GM12801 (cell line): Measurements from ENCODE around the gene SLC9C2.

Experiments used
- TF ChIP-seq, protein P1 (sequence below): IDR thresholded peaks from one replicate; pipeline ENCODE4 v1.5.1; 2011; ENCODE audit warnings: control low read depth; ENCODE audit not compliant: insufficient read length; ENCODE audit errors: extremely low read depth

SLC9C2 gene

DNA sequence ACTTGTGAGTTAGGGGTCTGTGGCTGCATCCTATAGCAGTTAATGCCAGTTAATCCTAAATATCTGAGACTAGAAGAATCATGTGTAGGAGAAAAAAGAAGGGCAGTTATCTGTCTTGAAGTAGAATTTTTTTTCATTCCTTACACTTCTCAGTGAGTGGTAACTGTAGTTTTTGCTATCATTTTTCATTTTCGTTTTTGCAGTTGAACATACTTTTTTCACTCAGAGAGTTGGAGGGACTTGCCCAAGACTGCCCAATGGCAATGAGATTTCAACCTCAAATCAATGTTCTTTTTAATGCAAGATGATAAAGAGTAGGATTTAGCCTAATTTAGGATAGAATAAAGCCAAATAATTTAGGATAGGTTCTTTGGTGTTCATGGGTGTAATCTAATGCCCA is 120.2 kb downstream of the SLC9C2 start:
- TF ChIP-seq, protein P1, sequence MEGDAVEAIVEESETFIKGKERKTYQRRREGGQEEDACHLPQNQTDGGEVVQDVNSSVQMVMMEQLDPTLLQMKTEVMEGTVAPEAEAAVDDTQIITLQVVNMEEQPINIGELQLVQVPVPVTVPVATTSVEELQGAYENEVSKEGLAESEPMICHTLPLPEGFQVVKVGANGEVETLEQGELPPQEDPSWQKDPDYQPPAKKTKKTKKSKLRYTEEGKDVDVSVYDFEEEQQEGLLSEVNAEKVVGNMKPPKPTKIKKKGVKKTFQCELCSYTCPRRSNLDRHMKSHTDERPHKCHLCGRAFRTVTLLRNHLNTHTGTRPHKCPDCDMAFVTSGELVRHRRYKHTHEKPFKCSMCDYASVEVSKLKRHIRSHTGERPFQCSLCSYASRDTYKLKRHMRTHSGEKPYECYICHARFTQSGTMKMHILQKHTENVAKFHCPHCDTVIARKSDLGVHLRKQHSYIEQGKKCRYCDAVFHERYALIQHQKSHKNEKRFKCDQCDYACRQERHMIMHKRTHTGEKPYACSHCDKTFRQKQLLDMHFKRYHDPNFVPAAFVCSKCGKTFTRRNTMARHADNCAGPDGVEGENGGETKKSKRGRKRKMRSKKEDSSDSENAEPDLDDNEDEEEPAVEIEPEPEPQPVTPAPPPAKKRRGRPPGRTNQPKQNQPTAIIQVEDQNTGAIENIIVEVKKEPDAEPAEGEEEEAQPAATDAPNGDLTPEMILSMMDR: no peak

DNA sequence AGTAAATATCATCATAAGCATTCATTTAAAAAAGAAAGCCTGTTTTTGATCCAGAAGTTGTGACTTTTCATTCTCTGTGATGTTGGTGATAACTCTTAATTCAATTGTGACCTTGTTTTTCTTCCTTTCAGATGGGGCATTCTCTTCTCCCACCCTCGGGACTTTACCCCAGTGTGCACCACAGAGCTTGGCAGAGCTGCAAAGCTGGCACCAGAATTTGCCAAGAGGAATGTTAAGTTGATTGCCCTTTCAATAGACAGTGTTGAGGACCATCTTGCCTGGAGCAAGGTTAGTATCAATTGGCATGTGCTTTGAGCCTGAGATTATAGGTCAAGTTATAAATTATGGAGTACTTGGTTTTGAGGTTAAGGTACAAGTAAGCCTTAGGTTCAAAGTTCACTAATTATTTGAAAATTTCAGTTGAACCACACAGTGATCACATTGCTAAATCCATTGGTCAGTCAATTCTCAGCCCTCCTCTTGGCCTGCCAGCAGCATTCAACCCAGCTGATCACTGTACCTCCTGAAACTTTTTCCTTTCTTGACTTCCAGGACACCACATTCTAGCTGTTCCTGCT is 121.6 kb downstream of the SLC9C2 start:
- TF ChIP-seq, protein P1: no peak

DNA sequence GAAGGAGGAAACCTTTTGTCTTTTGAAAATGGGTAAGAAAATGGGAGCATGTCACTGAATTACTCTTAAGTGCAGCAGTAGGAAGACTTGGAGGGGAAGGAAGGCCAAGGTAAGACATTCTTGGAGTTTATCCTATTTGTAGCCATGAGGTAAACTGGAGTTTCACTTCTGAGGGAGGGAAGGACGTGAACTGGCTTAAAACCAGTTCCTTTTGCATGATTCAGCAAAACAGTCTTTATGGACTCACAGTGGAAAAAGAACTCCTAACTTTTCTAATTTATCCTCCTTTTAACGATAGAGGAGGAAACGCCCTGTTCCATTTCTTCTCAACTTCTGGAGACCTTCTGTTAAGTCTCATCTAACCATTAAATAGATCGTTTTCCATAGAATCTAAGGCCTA is 123.2 kb downstream of the SLC9C2 start:
- TF ChIP-seq, protein P1: no peak

DNA sequence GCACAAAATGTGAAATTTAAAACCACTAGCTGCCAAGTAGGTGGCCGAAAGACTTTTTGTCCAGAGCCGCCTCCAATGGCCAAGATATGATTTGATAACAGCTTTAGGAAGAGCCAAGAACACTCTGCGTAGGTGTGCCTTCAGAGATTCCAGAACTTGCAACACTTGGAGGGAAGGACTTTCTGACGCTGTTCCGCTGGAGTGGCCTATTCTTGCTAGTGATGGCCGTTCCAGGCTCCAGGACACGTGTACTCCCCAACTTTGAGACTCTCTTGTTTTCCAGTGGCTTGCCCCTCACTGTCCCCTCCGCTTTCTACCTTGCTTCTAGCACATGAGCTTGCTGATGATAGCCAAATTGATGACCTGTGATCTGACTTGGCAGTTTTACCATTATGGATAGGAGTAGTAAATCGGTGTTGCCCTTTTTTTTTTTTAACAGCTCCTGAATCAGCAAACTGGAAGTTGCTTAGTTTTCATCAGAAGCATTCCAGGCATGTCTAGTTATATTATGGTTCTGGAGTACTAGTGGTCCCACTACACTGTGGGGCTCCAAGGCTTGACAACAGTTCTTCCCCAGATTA is 124.7 kb downstream of the SLC9C2 start:
- TF ChIP-seq, protein P1: no peak

DNA sequence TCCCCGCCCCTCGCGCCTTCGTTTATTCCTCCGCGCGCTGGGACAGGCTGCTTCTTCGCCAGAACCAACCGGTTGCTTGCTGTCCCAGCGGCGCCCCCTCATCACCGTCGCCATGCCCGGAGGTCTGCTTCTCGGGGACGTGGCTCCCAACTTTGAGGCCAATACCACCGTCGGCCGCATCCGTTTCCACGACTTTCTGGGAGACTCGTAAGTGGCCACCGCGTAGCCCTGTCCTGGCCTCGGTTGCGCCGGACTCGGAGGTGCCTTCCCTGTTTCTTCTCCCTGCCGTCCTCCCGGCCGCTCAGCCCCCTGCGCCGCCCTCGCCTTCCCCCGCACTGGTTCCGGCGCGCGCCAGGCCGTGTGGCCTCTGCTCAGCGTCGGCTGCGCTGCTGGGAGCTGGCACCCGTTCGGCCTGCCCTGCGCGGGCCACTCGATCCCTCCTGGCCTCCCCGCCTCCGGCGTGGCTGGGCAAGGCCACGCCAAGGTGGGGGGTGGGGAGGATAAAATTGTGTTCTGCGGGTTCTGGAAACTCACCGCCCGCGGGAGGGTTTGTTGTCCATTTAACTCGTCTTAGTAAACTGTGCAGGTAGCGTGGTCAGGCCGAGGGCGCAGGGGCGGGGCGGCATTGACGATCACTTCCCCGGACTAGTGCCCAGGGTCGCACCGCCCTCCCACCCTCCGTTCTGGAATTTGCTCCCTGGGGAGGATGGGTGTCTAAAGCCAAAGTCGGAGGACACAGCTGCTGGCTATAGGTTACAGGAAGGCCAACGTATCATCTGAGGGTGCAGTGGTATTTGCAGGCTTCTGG is 125.4 kb downstream of the SLC9C2 start, which contains the start of gene PRDX6:
Gene PRDX6 (plus strand): TSS at position 50 of the 808 bp plus-strand sequence. CDS start 63 bp downstream, at position 113.
- TF ChIP-seq, protein P1: no peak

DNA sequence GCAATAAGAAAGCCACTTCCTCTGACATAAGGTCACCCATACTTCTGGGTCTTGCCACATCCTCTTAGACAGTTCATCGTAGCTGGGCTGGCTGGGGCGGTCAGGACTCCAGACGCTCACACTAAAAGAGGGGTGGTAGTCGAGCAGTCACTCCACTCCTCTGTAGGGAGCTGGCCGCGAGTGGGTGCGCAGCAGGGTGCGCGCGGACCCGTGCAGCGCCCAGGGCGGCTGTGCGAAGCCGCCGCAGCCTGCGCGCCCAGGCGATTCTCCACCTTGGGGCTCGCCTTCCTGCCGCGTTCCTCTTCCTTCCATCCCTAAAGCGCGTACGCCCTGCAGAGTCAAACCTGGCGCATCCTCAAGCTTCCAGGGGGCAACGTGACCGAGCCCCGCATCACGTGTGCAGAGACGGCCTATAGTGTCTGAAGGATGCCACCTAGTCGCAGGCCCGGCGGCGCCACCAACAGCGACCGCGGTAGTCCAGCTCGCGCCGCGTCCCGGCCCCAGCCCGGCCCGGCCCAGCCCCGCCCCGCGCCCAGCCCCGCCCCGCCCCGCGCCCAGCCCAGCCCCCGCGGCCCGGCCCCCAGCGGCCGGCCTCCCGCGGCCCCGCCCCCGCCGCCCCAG is 126.1 kb downstream of the SLC9C2 start:
- TF ChIP-seq, protein P1: no peak

DNA sequence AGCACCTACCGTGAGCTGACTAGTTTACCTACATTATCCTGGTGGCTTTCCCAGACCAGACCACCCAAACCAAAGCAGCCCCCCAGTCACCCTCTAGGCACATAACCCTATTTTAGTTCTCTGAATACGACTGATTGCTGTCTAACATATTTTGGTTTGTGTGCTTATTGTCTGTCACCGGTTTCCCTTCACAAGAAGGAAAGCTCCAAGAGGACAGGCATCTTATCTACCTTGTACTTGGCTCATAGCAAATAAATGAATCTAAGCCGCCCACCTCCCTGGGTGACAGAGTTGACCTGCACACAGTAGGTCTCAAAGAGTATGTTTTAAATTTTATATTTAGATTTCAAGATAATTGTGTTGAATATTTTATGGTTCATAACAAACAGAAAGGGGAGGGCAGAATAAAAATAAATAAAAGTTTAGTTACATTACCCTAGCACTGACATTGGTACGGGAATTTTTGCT is 126.6 kb downstream of the SLC9C2 start:
- TF ChIP-seq, protein P1: no peak
